ENCODE results near the gene TDRD12.
"Not testable (repeated sequence)": the region's sequence is repeated elsewhere in the genome, so short reads cannot be mapped to it uniquely, and the experiment has no call there.

TDRD12 gene

DNA sequence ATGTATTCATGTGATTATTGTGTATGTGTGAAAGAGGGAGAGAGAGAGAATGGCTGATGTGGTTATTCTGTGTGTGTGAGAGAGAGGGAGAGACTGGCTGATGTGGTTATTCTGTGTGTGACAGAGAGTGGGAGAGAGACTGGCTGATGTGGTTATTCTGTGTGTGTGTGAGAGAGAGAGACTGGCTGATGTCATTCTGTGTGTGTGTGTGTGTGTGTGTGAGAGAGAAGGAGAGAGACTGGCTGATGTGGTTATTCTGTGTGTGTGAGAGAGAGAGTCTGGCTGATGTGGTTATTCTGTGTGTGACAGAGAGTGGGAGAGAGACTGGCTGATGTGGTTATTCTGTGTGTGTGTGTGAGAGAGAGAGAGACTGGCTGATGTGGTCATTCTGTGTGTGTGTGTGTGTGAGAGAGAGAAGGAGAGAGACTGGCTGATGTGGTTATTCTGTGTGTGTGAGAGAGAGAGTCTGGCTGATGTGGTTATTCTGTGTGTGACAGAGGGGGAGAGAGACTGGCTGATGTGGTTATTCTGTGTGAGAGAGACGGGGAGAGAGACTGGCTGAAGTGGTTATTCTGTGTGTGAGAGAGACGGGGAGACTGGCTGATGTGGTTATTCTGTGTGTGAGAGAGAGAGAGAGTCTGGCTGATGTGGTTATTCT lies 26.2 kb downstream of the TDRD12 start:
- DNase-seq (ENCODE audit: low read depth in 2 of 2), result not testable (repeated sequence)

DNA sequence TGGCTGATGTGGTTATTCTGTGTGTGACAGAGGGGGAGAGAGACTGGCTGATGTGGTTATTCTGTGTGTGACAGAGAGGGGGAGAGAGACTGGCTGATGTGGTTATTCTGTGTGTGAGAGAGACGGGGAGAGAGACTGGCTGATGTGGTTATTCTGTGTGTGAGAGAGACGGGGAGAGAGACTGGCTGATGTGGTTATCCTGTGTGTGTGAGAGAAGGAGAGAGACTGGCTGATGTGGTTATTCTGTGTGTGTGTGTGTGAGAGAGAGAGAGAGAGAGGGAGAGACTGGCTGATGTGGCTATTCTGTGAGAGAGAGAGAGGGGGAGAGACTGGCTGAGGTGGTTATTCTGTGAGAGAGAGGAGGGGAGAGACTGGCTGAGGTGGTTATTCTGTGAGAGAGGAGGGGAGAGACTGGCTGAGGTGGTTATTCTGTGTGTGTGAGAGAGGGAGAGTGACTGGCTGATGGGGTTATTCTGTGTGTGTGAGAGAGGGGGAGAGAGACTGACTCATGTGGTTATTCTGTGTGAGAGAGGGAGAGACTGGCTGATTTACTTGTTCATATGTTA lies 27.1 kb downstream of the TDRD12 start:
- not testable (repeated sequence) for DNase-seq (ENCODE audit: low read depth in 2 of 2)

DNA sequence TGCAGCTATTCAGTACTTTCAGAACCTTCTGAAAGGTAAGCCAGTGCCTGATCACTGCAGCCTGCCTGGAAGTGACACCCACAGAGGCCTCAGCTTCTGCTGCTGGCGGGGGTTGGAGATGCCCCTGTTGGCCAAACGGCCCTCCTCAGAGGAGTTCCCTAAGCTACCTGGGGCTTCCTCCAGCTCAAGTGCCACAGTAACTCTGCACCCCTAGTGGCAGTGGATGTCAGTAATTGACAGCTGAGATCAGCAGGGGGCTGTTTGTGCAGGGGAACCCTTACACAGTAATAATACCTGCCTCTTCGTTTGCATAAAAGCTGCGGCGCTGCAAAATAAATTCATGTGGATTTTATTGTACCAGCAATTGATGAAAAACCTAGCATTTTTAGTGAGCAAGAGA lies 28.9 kb downstream of the TDRD12 start:
- DNase-seq (ENCODE audit: low read depth in 2 of 2), result no peak

GRCh38 chr19:32748948-32749347 lies 29.4 kb downstream of the TDRD12 start:
- DNase-seq (ENCODE audit: low read depth in 2 of 2), result no peak

DNA sequence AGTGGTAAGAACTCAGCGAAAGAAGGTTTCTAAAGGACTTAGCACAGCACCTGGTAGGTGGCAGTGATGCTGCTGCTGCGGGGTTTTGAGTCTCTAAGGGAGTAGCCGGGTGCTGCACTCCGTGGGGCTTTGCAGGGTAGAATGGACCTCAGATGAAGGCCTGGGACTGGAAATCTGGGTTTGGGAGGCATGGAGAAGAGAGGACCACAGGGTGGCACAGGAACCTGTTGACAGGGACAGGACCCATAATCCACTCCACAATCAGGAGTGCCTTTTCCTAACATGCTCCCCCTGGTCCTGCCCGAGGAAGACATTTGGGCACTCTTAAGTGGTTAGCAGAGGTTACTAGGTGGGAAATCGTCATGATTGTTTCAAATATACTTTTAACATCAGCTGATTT lies 29.8 kb downstream of the TDRD12 start:
- DNase-seq (ENCODE audit: low read depth in 2 of 2), result no peak

DNA sequence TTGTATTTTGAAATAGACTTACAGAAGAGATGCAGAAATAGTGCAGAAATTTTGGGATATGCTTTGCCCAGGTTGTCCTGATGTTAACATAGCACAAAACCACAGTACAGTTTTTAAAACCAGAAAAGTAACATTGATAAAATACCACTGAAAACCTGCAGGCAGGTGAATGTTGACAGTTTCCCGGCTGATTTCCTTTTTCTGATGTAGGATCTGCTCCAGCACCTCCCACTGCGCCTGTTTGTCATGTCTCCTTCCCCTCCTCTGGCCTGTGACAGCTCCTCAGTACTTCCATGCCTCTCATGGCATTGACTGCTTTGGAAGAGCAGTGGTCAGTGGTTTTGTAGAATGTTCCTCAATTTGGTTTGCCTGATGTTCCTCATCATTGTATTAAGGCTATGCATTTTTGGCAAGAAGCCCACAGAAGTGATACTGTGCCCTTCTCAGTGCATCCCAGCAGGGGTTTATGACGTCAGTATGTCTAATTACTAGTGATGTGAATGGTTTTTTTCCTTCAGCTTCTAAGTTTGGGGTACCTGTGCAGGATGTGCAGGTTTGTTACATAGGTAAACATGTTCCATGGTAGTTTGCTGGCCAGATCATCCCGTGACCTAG lies 31.0 kb downstream of the TDRD12 start:
- DNase-seq (ENCODE audit: low read depth in 2 of 2), result no peak

DNA sequence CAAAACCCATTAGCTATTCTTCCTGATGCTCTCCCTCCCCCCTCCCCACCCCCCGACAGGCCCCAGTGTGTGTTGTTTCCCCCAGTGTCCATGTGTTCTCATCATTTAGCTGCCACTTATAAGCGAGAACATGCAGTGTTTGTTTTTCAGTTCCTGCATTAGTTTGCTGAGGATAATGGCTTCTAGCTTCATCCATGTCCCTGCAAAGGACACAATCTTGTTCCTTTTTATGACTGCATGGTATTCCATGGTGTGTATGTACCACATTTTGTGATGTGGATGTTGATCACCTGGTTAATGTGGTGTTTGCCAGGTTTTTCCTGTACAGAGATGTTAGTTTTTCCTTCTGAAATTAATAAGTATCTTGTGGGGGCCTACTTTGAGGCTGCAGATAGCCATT lies 31.5 kb downstream of the TDRD12 start:
- DNase-seq (ENCODE audit: low read depth in 2 of 2), result no peak

GRCh38 chr19:32757189-32757588 lies 37.6 kb downstream of the TDRD12 start:
- no peak for DNase-seq (ENCODE audit: low read depth in 2 of 2)

DNA sequence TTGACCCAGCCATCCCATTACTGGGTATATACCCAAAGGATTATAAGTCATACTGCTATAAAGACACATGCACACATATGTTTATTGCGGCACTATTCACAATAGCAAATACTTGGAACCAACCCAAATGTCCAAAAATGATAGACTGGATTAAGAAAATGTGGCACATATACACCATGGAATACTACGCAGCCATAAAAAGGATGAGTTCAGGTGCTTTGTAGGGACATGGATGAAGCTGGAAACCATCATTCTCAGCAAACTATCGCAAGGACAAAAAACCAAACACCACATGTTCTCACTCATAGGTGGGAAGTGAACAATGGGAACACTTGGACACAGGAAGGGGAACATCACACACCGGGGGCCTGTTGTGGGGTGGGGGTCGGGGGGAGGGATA lies 45.8 kb downstream of the TDRD12 start:
- not testable (repeated sequence) for DNase-seq (ENCODE audit: low read depth in 2 of 2)

DNA sequence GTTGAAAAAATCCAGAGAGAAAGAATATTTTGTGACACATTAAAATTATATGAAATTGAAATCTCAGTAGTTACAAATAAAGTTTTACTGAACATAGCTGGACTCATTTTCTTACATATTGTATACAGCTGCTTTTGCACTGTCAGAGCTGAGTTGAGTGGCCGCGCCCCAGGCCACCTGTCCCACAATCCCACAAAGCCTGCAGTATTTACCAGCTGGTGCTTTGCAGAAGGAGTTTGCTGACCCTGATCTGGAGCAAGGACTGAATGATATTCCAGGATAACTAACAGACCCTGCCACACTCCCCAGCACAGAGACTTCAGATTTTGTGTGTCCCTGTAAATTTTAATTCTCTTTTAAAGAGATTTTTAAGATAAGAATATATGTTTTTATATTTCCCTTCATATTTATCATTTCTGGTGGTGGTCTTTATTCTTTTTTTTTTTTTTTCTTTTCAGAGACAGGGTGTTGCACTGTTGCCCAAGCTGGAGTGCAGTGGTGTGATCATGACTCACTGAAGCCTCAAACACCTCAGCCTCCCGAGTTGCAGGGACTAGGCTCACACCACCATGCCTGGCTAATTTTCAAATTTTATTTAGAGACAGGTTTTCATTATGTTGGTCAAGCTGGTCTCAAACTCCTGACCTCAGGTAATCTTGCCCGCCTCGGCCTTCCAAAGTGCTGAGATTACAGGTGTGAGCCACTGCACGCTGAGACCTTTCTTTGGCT lies 48.5 kb downstream of the TDRD12 start:
- no peak for DNase-seq (ENCODE audit: low read depth in 2 of 2)

GRCh38 chr19:32771596-32771995 lies 52.0 kb downstream of the TDRD12 start:
- DNase-seq (ENCODE audit: low read depth in 2 of 2), result no peak

GRCh38 chr19:32773126-32773525 lies 53.6 kb downstream of the TDRD12 start:
- no peak for DNase-seq (ENCODE audit: low read depth in 2 of 2)

GRCh38 chr19:32779082-32779481 lies 59.5 kb downstream of the TDRD12 start:
- no peak for DNase-seq (ENCODE audit: low read depth in 2 of 2)

DNA sequence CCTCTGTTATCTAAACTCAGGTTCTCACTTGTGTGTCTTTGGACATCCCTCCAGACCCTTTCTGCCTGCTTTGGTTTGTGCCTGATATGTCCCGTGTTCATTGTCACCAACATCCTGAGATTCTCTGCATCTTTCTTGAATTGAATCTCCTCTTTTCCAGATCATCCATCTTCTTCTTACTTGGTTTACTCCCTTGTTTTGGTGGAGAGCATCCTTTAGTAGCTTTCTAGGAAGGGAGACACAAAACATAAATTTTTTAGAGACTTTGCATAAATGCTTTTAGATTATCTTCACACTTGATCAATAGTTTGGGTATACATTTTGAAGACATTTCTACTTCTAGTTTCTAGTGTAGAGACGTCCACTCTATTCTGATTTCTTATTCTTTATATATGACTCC lies 61.7 kb downstream of the TDRD12 start:
- DNase-seq (ENCODE audit: low read depth in 2 of 2), result no peak

- not testable (repeated sequence) for DNase-seq (ENCODE audit: low read depth in 2 of 2)
Measured at GRCh38 chr19:32782089-32782488, 62.5 kb downstream of the TDRD12 start.

DNA sequence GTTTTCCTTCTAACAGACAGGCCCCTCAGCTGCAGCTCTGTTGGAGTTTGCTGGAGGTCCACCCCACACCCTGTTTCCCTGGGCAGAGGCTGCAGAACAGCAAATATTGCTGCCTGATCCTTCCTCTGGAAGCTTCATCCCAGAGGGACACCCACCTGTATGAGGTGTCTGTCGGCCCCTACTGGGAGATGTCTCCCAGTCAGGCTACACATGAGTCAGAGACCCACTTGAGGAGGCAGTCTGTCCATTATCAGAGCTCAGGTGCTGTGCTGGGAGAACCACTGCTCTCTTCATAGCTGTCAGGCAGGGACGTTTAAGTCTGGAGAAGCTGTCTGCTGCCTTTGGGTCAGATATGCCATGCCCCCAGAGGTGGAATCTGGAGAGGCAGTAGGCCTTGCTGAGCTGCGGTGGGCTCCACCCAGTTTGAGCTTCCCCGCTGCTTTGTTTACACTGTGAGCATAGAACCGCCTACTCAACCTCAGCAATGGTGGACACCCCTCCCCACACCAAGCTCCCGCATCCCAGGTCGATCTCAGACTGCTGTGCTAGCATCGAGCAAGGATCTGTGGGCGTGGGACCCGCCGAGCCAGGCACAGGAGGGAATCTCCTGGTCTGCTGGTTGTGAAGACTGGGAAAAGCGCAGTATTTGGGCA lies 67.7 kb downstream of the TDRD12 start:
- not testable (repeated sequence) for DNase-seq (ENCODE audit: low read depth in 2 of 2)

GRCh38 chr19:32787895-32788294 lies 68.3 kb downstream of the TDRD12 start:
- not testable (repeated sequence) for DNase-seq (ENCODE audit: low read depth in 2 of 2)

GRCh38 chr19:32789429-32789828 lies 69.9 kb downstream of the TDRD12 start:
- no peak for DNase-seq (ENCODE audit: low read depth in 2 of 2)

DNA sequence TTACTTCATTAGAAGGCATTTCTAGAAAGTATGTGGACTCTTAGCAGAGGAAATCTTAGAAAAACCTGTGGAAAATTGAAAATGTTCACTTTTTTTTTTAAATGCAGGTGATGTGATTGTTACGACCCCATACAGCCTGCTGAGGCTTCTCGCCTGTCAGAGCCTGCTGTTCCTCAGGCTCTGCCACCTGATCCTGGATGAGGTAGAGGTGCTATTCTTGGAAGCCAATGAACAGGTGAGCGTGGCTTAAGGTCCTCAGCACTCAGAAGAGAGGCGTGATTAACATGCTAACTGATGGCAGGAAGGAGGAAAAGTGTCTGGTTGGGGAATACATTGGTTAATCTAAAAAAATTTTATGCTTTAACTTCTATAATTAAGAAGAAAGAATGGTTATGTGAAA lies 78.6 kb downstream of the TDRD12 start:
- no peak for DNase-seq (ENCODE audit: low read depth in 2 of 2)

DNA sequence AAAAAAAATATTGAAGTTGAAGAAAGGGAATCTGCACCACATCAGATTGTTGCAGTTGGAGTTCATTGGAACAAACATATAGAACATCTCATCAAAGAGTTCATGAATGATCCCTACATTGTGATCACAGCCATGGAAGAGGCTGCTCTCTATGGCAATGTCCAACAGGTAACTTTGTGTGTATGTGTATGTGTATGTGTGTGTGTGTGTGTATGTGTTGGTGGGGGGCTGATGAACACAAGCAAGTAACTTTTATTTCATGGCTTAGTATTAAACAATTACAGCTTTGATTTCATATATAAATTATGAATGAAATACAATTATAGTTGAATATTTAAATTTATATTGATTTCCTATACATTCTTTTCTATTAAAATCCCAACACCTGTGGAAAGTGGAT lies 80.6 kb downstream of the TDRD12 start:
- DNase-seq (ENCODE audit: low read depth in 2 of 2), result no peak

DNA sequence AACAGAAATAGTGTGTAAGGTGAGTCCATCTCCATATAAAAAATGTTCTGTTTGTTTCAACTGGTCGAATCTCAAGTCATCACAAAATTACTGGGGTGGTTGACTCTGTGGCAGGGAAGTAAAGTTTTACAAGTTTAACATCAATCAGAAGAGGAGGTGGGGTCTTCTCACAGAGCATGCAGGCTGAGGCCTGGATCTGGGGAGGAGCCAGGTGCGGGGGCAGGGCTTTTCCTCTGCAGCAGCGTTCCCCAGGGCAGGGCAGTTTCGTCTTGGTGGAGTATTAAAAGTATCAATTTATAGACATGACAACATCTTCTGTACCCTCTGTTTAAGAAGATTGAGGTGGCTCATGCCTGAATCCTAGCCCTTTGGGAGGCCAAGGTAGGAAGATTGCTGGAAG lies 81.2 kb downstream of the TDRD12 start:
- no peak for DNase-seq (ENCODE audit: low read depth in 2 of 2)

GRCh38 chr19:32802840-32803239 lies 83.3 kb downstream of the TDRD12 start:
- DNase-seq (ENCODE audit: low read depth in 2 of 2), result no peak
